Uterus (tissue), 4 donors: Measurements from ENCODE around the gene PMEPA1. TPM values are rescaled to one million over a fixed set of nuclear protein-coding genes. Genes with fewer than 3 reads are reported as not detected.

Source experiments
- DNase-seq, 2 donors: peaks; one replicate each; pipeline ENCODE4 v3.0.0-alpha.2; 2019 to 2020
- H3K27ac ChIP-seq, 2 donors: fragments of 200-600 bp; sonication (generic); 1 replicate in 1 of 2; 2 replicates in 1 of 2; pipeline ENCODE4 v1.5.1; 2016 to 2018
- H3K27me3 ChIP-seq, 2 donors: fragments of 200-600 bp; sonication (generic); one replicate each; pipeline ENCODE4 v1.5.1; 2018 to 2019; ENCODE audit warnings: control low read depth in 1 of 2
- H3K36me3 ChIP-seq, 2 donors: fragments of 200-600 bp; sonication (generic); one replicate each; pipeline ENCODE4 v1.5.1; 2019; ENCODE audit warnings: control low read depth in 1 of 2
- H3K4me1 ChIP-seq, 2 donors: fragments of 200-600 bp; sonication (generic); one replicate each; pipeline ENCODE4 v1.5.1; 2018 to 2019; ENCODE audit warnings: control low read depth in 1 of 2
- H3K4me3 ChIP-seq, 2 donors: fragments of 200-600 bp; sonication (generic); 1 replicate in 1 of 2; 2 replicates in 1 of 2; pipeline ENCODE4 v1.5.1; 2018 to 2019; ENCODE audit warnings: mild to moderate bottlenecking in 1 of 2
- H3K9me3 ChIP-seq, 2 donors: fragments of 200-600 bp; sonication (generic); one replicate each; pipeline ENCODE4 v1.5.1; 2019; ENCODE audit warnings: control low read depth in 1 of 2
- CTCF ChIP-seq, 4 experiments: fragments of 200-600 bp in 2 of 4; fragments of 450-650 bp in 2 of 4; sonication (generic) in 2 of 4; IDR thresholded peaks; one replicate each; pipeline ENCODE4 v1.5.1; 2016 to 2019; ENCODE audit warnings: antibody characterized with exemption in 4 of 4, mild to moderate bottlenecking in 2 of 4, moderate library complexity in 1 of 4
- POLR2A ChIP-seq, 2 donors: fragments of 450-650 bp; IDR thresholded peaks; one replicate each; pipeline ENCODE4 v1.6.1; 2016; ENCODE audit warnings: antibody characterized with exemption in 2 of 2, mild to moderate bottlenecking in 1 of 2, moderate library complexity in 1 of 2
- intact Hi-C: fragments of 100-400 bp; cut with DNase I; formaldehyde crosslinking; loops from one replicate; pipeline ENCODE4 v1.15.1; 2023; ENCODE audit warnings: low total_unique reads
- total RNA-seq, 4 donors: library from RNA; depleted of rRNA in 3 of 4; stranded (reverse); fragments of >200 nt in 3 of 4; gene quantifications; one replicate each; pipeline versions ENCODE4 v1.1.0 to v1.2.4, GENCODE V29; 2014 to 2023
- donor health status: DM: yes; HTN: yes; CAD: no.

The PMEPA1 gene
- total RNA-seq, 4 donors from 2014 or later, result 5.6 to 51.9 (median 33.5) TPM

- H3K36me3 ChIP-seq, result no peaks in the 10 kb centered on the region
- H3K27me3 ChIP-seq, result no peaks in the 10 kb centered on the region
- no peak for TF ChIP-seq CTCF (IDR thresholded peaks at IDR 0.05)
- no peak for TF ChIP-seq POLR2A (IDR thresholded peaks at IDR 0.05)
- no peak for DNase-seq
- H3K9me3 ChIP-seq, result no peaks in the 10 kb centered on the region
- H3K4me3 ChIP-seq, result no peak overlapping the region
- H3K27ac ChIP-seq, result no peak overlapping the region
- H3K4me1 ChIP-seq, result peaks cover 0 to 8% of the 10 kb centered on the region in 2 donors
- intact Hi-C loops, result no loop called here
Observed at GRCh38 chr20:57665589-57665971, 44.2 kb downstream of the PMEPA1 start.

DNA sequence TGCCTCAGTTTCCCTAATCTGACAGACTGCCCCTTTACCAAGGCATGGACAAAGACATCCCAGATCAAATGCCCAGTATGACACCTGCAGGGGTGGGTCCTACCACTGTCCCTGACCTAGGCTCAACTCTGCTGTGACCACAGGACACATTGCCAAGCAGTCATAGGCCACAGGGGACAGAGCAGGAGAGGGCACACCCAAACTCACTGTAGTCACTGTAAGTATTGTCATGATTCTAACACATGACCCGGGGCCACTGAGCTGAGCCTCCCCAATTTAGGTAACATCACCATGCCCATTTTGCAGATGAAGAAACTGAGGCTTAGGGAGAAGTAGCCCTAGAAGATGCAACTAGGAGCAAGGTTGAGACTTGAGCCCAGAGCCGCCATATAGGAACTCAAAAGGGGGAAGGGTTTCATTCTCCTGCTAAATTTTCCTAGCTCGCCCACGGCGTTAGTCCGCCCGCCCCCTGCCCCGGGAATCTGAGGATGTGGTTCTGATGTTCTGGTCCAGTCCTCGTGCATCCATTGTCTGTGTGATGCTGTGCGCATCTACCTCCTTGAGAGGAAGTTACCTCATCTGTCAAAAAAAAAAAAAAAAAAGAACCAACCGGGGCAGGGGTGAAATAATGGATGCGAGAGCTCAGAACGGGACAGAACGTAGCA, 44.8 kb downstream of the PMEPA1 start:
- H3K4me1 ChIP-seq, result peaks cover 0 to 8% of the 10 kb centered on the region in 2 donors
- no peaks in the 10 kb centered on the region for H3K27me3 ChIP-seq
- intact Hi-C loops, result no loop called here
- H3K36me3 ChIP-seq, result no peaks in the 10 kb centered on the region
- no peak overlapping the region for H3K4me3 ChIP-seq
- TF ChIP-seq CTCF (IDR thresholded peaks at IDR 0.05) (no peak), POLR2A (IDR thresholded peaks at IDR 0.05) (no peak)
- no peaks in the 10 kb centered on the region for H3K9me3 ChIP-seq
- no peak overlapping the region for H3K27ac ChIP-seq
- no peak for DNase-seq

DNA sequence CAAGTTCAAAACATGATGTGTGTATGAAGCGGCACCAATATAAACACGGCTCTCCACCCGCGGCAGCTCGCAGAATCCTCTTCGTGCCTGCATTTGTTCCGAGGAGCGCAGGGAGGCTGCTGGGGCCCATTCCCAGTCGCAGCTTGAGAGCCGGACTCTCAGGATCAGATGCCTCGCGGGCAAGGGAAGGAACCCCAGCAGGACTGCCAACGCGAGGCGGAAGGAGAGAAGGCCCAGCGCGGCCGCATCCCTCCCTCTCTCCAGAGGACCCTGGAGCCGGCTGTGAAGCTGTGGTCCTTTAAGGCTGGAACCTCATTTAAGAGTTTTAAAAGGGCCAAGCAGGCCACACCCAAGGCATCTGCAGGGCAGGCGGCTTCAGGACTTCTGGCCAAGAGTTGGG, 45.3 kb downstream of the PMEPA1 start:
- Histone ChIP-seq H3K36me3 (no peaks in the 10 kb centered on the region), H3K27ac (no peak overlapping the region), H3K27me3 (no peaks in the 10 kb centered on the region), H3K9me3 (no peaks in the 10 kb centered on the region), H3K4me3 (no peak overlapping the region), H3K4me1 (peaks cover 0 to 8% of the 10 kb centered on the region in 2 donors)
- TF ChIP-seq CTCF (IDR thresholded peaks at IDR 0.05) (no peak), POLR2A (IDR thresholded peaks at IDR 0.05) (no peak)
- intact Hi-C loops, result no loop called here
- DNase-seq, result peak; percentile 7 to 13

GRCh38 chr20:57663681-57664451, 45.9 kb downstream of the PMEPA1 start:
- Histone ChIP-seq H3K4me1 (peaks cover 0 to 8% of the 10 kb centered on the region in 2 donors), H3K4me3 (no peak overlapping the region), H3K27me3 (no peaks in the 10 kb centered on the region), H3K9me3 (no peaks in the 10 kb centered on the region), H3K27ac (no peak overlapping the region), H3K36me3 (no peaks in the 10 kb centered on the region)
- intact Hi-C loops, result no loop called here
- peak; percentile 11 to 14 for DNase-seq
- no peak for TF ChIP-seq CTCF (IDR thresholded peaks at IDR 0.05)
- no peak for TF ChIP-seq POLR2A (IDR thresholded peaks at IDR 0.05)

- intact Hi-C loops, result no loop called here
- H3K36me3 ChIP-seq, result no peaks in the 10 kb centered on the region
- no peaks in the 10 kb centered on the region for H3K27me3 ChIP-seq
- H3K4me1 ChIP-seq, result peaks cover 0 to 8% of the 10 kb centered on the region in 2 donors
- H3K9me3 ChIP-seq, result no peaks in the 10 kb centered on the region
- no peak overlapping the region for H3K4me3 ChIP-seq
- peak; percentile 8 to 13 for DNase-seq
- H3K27ac ChIP-seq, result no peak overlapping the region
- no peak for TF ChIP-seq CTCF (IDR thresholded peaks at IDR 0.05)
- TF ChIP-seq POLR2A (IDR thresholded peaks at IDR 0.05), result no peak
Observed at GRCh38 chr20:57663241-57663640, 46.6 kb downstream of the PMEPA1 start.
